GM21737 (cell line): ENCODE measurements around the gene CRYGB.

Source experiments
- ATAC-seq: cut with Tn5 transposase; IDR thresholded peaks from one replicate; pipeline ENCODE4 v1.9.1; 2021; ENCODE audit warnings: mild to moderate bottlenecking, moderate library complexity; ENCODE audit not compliant: unreplicated experiment

Gene CRYGB

DNA sequence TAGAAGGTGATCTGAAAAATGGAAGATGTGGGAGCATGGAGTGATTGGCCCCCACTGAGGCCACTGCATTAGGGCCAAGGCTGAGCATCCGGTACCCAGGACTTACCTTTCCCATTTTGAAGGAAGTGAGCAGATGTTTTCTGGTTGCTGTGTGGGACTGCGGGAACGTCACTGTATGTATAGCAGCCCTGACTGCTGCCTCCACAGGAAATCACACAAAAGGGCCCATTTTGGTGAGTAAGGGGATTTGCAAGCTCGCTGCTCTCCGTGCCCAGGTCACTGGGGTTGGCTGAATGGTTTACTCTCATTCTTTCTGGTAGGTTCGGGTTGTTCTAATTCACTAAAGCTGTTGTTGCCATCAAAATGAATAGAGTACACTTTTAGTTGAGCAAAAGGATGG is at the start of gene CRYGB:
CRYGB (minus strand) TSS at position 153 of the 400 bp plus-strand sequence; CDS start at position 115, 38 bp downstream.
- ATAC-seq: no peak

DNA sequence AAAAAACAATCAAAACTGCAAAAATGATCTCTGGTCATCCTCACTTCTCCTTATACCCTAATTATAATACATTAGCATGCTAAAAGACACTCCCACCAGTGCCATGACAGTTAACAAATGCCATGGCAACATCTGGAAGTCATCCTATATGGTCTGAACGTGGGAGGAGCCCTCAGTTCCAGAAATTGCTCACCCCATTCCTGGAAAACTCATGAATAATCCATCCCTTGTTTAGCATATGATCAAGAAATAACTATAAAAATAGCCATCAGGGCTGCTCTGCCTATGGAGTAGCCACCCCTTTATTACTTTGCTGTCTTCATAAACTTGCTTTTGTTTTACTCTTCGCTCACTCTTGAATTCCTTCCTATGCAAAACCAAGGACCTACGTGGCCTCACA is 49.6 kb upstream of the CRYGB start:
- no peak for ATAC-seq

DNA sequence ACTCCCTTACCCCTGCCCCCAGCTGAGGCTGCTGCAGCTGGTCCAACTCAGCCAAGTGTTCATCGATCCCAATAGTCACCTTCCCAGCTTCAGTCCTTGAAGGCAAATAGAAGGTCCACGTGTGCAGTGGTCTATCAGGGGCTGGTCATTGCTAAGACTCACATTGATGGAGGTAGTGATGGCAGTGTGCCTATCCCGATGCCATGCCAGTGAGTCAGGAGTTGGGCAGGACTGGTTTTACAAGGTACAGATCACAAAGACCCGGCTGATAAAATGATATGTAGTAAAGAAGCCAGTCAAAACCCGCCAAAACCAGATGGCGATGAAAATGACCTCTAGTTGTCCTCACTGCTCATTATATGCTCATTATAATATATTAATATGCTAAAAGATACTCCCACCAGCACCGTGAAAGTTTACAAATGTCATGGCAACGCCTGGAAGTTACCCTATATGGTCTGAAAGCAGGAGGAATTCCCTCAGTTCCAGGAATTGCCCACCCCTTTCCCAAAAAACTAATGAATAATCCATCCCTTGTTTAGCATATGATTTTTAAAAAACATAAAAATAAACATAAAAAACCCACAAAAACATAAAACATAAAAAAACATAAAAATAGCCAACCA is 46.8 kb upstream of the CRYGB start:
- ATAC-seq: no peak

DNA sequence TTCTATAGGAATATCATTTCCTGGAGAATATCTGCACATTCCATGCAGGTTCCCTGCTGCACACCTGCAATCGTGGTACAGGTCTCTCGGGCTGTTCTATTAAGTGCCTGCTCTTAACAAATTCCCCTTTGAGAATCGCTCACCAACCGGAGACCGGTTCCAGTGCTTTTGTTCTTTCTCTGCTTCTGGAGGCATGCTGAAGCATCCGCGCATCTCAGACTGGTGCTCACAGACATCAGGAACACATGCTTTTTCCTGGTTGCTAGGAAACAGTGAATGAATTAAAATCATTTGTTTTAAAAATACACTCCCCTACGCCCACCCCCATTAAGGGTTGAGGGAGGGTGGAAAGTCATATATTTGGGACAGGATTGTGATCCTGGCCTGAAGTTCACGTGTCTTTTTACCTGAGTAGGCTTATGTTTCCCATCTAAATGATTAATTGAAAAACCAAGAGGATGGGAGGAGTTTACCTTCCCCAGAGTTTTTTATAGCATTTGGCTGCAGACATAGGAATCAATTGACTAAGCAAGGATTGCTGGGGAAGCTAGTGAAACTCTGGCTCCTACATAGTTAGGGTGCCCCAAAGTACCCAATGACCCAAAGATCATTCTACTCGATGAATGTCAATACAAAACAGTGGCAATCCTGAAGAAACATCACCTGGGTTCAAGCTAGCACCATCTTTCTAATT is 44.0 kb upstream of the CRYGB start, which contains the start of gene C2orf80:
C2orf80 (minus strand) TSS at position 221 of the 694 bp plus-strand sequence. CDS start 3,044 bp downstream, outside the sequence.
- ATAC-seq: no peak

DNA sequence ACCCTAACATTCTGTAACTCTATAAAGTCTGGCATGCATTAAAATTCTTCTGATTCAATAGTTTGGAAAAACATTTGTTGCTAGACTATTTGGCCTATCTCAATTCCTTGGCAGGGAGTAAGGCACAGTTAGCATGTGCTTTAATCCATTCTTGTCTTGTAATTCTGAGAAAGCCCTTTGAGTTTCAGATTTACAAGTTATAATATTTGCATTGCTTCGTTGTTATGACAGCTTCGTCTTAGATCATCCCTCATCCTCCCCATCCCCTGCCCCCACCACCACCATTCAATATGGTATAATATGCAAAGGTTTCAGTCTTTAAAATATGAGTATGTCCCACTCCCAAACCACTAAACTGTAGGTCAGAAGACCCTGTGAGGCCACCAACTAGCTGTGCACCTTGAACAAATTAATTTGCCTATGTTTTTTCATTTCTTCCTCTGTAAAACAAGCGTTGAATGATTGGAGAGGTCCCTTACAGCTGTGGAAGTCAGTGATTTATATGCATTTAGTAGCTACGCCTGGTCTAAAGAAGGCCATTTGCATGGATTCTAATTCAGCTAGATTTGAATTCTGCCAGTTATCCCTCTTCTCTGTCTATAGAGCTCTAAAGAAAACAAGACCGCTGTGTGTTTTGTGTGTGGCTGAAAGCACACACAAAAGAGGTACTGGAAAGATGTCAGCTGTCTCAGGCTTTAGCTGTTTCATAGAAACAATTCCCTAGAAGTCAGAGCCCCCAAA is 43.3 kb upstream of the CRYGB start:
- no peak for ATAC-seq

GRCh38 chr2:208186893-208187292 is 40.9 kb upstream of the CRYGB start:
- no peak for ATAC-seq

GRCh38 chr2:208186465-208186864 is 40.5 kb upstream of the CRYGB start:
- ATAC-seq: no peak

DNA sequence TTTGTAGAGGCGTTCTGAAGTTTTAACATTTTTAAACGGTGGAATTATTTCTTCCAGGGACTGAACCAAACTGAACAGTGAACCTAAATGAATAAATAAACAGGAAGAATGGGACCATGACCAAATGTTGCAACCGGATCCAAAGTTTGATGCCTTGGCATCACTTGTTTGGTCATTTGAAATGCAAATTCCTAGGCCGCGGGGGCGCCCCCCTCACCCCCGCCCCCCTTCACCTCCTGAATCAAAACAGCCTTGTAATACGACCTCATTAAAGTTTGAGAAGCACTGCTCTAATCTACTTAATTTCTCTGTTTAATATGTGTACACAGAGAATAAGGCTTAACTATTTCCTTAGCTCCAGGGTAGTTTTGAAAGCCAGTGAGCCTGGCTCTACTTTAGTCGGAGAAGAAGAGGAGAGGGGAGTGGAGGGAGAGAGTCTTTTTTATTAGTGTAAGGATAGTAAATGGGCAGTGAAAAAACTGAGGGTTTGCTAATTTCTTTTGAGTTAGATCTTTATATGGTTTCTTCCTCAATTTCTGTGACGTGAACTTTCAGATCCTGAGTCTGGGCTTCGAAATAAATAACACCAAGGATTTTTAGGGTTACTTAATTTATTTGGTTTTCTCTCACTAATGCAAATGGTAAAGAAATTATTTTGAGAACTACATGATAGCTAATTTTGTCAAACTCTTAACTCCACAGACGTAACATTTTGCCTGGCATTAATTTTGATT is 38.2 kb upstream of the CRYGB start:
- ATAC-seq: no peak

DNA sequence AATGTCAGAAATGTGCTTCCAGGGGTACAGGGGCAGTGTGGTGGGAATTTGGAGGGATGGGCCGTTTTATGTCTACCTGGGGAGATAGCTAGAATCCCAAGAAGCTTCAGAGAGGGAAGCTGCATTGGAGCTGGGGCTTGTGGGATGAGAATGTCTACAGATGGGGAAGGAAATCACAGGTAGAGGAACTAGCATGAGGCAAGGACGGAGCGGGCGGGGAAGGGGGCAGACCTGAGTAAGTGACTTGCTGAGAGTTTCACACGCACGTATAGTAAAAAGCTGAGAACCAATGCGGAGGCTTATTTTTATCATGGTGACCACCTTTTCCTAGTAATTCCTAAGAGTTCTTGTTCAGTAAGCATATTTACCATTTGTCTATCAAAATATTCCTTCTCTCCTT is 37.6 kb upstream of the CRYGB start:
- no peak for ATAC-seq

- no peak for ATAC-seq
These were observed 36.9 kb upstream of the CRYGB start for GRCh38 chr2:208182835-208183234.

DNA sequence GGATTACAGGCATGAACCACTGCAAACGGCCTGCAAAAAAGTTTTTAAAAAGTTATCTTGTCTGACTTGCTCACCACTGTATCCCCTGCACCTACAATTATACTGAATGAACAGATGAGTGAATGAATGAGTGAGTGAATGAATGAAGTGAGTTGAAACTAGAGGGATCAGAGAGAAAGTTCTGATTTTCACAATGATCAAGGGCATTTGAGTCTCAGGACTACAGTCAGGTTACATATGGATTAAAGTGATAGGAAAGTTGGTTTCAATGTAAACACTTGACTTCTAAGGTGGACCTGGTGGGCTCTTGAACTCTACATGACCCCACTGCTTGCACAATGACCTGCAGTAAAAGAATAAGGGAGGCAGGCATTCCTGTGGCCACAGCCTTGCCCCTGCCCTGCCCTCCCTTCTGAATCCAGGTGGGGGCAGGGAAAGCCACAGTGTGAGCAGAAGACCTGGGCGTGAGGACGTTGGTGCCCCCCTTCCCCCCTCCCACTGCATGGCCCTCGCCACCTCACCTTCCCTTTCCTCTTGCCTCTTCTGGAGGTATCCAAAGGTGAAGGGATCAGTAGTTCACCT is 33.2 kb upstream of the CRYGB start:
- ATAC-seq: no peak

- no peak for ATAC-seq
These were observed 29.8 kb upstream of the CRYGB start for GRCh38 chr2:208175840-208176153.

GRCh38 chr2:208175069-208175839 is 29.3 kb upstream of the CRYGB start:
- ATAC-seq: peak; percentile 99

- ATAC-seq: no peak
These were observed 28.2 kb upstream of the CRYGB start for GRCh38 chr2:208174144-208174543.

- ATAC-seq: no peak
These were observed 26.2 kb upstream of the CRYGB start for GRCh38 chr2:208172125-208172524.

- ATAC-seq: no peak
These were observed 19.2 kb upstream of the CRYGB start for GRCh38 chr2:208164951-208165755.

DNA sequence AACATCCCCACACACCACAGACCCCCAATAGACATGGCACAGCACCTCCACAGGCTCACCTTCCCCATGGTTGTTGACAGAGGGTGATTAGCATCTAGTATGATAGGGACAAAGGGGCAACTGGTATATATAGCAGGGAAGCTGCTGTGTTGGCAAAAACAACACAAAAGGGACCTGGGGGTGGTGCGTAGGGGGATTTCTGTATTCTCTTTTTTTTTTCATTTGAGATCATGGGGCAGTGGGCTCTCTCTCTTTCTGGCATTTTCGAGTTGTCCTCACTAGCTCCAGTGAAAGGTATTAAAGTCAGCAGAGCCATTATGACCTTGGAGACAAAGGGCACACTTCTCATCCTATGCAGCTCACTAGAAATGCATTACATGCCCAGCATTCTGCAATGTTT is 17.5 kb upstream of the CRYGB start, which contains the start of gene CRYGA:
CRYGA (minus strand) TSS at position 101 of the 400 bp plus-strand sequence; CDS start at position 68, 33 bp downstream.
- no peak for ATAC-seq

GRCh38 chr2:208156439-208156838 is 10.5 kb upstream of the CRYGB start:
- no peak for ATAC-seq

DNA sequence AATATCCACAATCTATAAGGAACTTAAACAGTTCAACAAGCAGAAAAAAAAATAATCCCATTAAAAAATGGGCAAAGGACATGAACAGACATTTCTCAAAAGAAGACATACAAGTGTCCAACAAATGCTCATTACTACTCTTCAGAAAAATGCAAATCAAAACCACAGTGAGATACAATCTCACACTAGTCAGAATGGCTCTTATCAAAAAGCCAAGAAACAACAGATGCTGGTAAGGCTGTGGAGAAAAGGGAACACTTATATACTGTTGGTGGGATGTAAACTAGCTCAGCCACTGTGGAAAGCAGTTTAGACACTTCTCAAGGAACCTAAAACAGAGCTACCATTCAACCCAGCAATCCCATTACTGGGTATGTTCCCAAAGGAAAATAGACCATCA is 7.2 kb upstream of the CRYGB start:
- no peak for ATAC-seq
